ENCODE measurements around the gene RAB3GAP2.
"Not testable (repeated sequence)": the region's sequence is repeated elsewhere in the genome, so short reads cannot be mapped to it uniquely, and the experiment has no call there.

RAB3GAP2 gene

DNA sequence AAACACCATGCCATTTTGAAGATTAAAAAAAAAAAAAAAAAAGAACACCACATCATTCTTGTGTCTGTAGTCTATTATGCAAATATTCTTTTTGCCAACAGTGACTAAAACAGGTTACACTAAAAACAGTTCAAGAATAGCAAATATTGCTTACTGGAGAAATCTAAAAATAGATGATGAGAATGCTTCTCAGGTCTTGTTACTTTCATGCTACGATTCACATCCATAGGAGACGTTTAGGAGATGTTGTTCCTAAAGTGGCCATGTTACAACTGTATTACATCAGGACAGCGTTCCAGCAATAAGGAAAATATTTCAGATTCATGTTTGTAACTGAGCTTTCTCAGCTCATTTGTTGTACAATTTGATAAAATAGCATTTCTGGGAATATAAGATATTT is 32.3 kb downstream of the RAB3GAP2 start:
- DNase-seq (ENCODE audit: low read depth): no peak

DNA sequence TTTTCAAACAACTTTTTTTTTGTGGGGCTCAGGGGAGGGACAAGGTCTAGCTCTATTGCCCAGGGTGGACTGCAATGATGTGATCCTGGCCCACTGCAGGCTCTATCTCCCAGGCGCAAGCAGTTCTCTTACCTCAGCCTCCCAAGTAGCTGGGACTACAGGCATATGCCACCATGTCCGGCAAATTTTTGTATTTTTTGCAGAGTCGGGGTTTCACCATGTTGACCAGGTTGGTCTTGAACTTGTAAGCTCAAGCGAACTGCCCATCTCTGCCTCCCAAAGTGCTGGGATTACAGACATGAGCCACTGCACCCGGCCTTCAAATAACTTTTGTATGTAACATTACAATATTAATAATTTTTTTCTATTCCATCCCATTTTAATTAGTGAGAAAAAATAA is 33.0 kb downstream of the RAB3GAP2 start:
- DNase-seq (ENCODE audit: low read depth): no peak

DNA sequence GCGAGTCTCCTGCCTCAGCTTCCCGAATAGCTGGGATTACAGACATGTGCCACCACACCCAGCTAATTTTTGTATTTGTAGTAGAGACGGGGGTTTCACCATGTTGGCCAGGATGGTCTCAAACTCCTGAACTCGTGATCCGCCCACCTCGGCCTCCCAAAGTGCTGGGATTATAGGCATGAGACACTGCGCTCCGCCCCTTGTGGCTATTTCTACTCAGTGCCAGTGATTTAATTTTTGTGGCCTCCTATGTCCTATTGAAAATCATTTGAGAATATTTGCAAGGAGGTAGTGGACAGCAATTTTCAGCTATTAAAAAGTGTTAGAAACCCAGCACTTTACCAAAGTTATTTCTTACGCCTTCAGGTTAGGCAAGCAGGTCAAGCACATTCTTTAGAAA is 36.0 kb downstream of the RAB3GAP2 start:
- DNase-seq (ENCODE audit: low read depth): not testable (repeated sequence)

DNA sequence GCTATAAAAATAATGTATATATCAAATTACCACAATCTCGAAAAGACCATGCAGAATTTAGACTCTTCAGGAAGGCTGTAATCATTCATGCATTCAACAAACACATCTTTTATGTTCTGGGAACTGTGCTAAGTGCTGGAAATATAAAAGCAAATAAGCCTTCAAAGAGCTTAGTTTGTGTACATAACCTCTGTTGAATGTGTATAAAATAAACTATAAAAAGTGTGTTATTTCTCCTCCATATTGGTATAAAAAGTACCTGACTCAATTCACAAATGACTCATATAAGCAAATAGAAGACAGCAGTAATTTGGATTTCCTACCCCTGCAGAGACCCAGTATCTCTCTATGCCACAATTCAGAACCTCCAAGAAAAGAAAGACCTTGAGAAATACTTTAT is 36.8 kb downstream of the RAB3GAP2 start:
- no peak for DNase-seq (ENCODE audit: low read depth)

DNA sequence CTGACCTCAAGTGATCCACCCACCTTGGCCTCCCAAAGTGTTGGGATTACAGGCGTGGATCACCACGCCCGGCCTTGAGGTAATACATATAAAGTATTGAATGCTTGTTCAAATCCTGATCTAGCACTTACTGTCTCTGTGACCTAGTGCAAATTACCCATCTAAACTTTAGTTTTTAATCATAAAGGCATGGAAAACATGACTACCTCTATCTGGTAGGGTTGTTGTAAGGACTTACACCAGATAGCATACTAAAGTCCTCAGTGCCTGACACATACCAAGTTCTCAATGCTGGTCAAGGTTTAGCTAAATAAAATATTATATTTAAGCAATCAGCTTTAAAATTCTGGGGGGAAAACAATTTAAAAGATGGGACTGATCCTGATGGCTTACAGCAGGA is 38.3 kb downstream of the RAB3GAP2 start:
- DNase-seq (ENCODE audit: low read depth): no peak

DNA sequence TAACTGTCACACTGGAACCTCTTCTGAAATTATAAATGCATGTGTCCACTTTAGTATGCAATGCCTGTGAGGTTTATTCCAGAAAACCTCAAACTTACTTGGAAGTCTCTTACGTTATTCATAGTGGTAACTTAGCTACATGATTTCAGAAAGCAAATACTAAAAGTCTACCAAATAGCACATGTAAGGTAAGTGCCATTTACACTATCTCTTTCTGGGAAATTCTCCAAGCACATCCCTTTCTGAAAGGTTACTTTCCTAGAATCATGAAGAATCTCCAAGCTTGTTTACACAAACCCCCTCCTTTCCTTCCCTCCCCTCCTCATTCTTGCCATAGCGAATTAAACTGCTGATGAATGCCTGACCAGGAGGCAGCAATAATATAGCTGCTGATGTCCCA is 42.5 kb downstream of the RAB3GAP2 start:
- DNase-seq (ENCODE audit: low read depth): no peak

DNA sequence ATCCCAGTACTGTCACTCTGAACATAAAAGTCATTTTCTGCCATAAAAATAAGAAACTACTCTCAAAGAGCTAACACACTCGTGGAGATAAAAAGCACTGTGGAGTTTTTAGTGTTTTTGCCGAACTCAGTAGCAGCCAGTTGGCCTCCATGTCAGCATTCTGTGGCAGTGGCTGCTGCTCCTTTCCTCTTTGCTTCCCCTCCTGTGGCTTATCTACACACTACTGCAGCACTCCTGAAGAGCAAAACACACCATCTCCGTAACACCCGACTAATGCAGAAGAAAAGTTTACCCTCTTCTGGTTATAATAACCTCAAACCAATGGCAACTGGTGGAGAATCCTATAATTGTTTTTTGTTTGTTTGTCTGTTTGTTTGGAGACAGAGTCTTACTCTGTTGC is 44.9 kb downstream of the RAB3GAP2 start:
- DNase-seq (ENCODE audit: low read depth): no peak

DNA sequence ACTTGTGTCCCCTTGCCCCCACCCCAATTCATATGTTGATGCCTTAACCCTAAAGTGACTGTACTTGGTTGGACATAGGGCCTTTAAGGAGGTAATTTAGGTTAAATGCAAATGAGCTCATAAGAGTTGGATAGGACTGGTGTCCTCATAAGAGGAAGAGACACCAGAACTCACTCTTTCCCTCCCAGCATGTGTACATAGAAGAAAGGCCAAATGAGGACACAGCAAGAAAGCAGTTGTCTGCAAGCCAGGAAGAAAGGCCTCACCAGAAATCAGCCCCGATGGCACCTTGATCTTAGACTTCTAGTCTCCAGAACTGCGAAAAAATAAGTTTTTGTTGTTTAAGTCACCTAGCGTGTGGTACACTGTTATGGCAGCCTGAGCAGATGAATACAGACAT is 45.5 kb downstream of the RAB3GAP2 start:
- DNase-seq (ENCODE audit: low read depth): no peak

DNA sequence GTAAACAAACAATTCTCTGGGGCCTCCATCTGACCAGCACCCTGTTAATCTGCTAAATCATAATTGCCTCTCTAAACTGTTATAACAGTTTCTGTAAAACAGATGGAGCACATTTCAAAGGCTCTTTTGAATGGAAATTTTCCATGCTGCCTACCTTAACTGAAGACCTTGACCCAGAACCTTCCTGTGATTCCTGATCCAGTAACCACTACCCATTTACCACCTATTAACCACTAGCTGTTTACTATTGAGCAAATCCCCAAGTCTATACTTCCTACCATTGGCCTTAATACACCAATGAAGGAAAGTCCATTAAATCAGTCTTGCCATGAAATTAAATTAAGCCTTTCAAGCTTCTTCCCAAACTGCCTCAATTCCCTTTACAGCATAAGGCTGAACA is 46.3 kb downstream of the RAB3GAP2 start:
- no peak for DNase-seq (ENCODE audit: low read depth)

DNA sequence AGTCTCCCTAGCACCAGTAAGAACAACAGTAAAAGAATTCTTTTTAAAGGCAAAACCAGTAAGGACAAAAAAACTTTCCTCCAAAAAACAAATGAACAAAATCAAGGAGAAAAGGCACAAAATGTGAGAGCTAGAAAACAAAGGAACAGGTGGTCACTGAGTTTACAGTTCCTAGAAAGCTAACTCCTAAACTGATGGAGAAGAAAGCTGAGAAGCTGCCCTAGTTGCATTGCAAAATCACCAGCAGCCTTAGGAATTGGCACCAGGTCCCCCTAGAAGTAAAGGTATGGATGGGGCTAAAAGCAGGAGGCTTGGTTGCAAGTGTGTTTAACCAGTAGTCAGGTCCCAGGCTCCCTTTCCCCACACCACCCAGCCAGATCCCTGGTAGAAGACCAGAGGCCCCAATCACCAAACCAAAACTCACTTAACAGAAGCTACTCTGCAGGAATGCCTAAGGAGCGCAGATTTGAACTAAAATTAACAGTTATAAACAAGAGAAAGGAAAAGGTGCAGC is 47.6 kb downstream of the RAB3GAP2 start:
- DNase-seq (ENCODE audit: low read depth): no peak

DNA sequence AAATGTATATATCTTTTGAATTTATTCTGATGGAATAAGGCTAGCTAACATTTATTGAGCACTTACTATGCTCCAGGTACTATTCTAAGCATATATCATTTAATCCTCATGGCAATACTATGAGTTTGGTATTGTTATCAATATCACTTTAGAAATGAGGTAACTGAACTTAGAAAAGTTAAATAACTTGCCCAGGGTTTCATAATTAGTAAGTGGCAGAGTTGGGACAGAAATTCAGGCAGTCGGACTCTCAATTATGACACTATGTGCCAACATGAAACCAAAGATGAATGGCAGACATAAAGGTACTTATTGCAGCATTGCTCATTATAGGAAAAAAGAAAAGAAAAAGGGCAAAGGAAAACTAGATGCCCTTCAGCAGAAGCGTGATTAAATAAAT is 48.2 kb downstream of the RAB3GAP2 start:
- no peak for DNase-seq (ENCODE audit: low read depth)

DNA sequence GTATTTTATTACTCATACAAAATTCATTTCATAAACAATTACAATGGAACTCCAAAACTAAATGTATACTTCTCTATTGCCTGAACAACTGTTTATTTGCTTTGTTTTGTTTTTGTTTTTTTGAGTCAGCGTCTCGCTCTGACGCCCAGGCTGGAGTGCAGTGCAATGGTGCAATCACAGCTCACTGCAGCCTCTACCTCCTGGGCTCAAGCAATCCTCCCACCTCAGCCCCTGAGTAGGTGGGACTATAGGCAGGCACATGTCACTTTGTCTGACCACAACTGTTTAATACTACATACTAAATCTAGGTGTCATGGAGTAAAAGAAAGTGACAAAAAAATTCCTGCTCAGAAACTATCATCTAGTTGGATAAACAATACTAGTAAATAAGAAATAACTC is 49.3 kb downstream of the RAB3GAP2 start:
- no peak for DNase-seq (ENCODE audit: low read depth)

DNA sequence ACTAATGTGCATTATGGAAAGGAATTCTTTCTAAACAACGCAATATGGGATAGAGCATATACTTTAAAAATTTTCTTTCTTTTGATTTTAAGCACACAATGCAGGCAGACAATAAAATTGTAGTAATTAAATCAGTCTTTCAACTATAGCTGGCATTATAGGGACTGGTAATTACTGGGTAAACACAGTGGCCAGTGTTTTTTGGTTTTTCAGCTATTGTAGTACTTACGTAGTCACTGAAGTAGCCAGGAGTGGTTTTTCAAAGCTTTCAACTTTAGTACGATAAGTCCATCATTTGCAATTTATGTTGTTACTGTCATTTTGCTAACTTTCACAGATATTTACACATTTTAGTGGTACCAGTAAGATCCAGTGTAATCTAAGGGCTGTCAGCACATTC is 50.6 kb downstream of the RAB3GAP2 start:
- no peak for DNase-seq (ENCODE audit: low read depth)

DNA sequence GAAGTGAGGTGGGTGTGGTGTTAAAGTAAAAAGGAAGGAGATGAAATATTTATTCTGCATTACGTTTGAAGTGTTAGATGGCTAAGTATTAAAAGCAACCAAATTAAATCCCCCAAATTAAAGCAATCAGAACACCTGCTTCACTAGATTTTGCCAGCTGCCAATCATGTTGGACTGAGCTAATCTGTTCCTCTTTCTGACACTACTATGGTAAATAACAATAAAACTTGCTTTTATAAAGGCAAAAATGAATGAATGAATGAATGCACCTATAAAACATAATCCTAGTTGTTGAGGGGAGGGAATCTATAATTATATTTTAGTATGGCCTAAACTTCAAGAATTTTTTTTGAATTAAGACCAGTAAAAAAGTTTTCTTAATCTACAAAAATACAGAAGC is 51.0 kb downstream of the RAB3GAP2 start:
- no peak for DNase-seq (ENCODE audit: low read depth)

DNA sequence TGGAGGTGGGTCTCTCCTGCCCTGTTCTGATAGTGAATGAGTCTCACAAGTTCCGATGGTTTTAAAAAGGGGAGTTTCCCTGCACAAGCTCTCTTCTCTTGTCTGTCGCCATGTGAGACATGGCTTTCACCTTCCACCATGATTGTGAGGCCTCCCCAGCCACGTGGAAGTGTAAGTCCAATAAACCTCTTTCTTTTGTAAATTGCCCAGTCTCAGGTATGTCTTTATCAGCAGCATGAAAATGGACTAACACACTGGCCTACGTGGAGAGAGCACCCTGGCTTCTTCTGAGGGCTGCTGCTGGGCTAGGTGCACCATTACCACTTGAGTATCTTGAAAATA is 51.6 kb downstream of the RAB3GAP2 start:
- DNase-seq (ENCODE audit: low read depth): not testable (repeated sequence)

DNA sequence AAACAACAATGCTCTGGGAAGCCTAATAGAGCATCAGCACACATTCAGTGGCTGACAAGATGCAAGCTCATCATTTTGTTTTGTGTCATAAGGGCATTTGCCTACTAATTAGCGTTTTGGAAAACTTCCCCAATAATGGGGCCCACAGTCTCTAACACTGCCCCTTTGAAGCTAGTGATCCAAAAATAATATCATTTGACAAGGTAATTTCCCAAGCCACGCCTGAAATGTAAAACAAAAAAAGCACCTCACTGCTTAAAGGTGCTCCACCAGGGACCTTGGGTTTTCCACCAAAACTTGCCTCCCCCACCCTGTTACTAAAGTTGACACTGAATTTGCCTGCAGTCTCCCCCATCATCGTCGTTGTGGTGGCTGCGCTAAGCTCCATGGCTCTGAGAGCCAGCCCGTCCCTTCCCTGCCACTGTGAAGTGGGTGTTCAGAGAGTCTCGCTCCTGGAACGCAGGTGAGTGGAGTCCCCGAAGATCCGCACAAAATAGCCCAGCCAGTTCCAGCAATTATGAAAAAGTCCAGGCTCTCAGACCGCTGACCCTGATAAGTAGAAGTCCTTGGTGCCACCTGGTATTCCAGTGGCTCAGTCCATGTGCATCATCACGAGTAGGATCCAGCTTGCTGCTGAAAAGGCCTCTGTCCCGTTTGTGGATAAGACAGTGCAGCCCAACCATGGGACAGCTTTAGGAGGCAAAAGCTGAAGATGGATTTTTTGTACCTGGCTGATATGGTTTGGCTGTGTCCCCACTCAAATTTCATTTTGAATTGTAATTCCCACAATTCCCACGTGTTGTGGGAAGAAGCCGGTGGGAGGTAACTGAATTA is 52.2 kb downstream of the RAB3GAP2 start:
- no peak for DNase-seq (ENCODE audit: low read depth)

DNA sequence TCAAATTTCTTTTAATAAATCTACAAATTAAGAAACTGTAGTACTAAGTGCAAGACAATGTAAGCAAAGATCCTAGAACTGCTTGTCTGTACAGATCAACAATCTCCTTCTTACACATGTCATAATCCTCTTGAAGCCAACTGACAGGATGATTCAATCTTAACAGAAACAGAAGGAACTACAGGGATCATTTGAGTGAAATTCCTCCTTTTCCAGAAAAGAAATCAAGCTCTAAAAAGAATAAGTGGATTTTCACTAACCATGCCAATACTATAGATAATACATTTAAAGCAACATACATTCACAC is 53.2 kb downstream of the RAB3GAP2 start:
- no peak for DNase-seq (ENCODE audit: low read depth)

DNA sequence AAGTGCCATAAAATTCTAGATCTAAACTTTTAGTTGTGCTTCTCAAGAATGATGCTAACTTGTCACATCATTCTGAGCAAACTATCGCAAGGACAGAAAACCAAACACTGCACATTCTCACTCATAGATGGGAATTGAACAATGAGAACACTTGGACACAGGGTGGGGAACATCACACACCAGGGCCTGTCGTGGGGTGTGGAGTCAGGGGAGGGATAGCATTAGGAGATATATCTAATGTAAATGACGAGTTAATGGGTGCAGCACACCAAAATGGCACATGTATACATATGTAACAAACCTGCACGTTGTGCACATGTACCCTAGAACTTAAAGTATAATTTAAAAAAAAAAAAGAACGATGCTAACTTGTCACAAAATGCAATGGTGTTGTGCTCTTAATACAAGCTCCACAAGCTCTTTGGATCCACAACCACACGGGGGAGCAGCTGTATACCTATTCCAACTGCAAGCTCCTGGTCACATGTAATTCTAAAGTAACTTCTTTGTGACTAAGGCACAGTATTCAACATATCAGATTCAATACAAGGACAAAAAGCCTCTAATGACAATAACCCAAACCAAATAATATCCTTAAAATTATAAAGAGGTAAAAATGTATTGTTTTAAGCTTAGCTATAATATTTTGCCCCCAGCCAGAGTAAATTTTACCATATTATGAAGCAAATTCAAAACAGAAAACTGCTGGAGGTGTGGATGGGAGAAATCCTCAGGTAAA is 53.7 kb downstream of the RAB3GAP2 start:
- peak; percentile 14 for DNase-seq (ENCODE audit: low read depth)

DNA sequence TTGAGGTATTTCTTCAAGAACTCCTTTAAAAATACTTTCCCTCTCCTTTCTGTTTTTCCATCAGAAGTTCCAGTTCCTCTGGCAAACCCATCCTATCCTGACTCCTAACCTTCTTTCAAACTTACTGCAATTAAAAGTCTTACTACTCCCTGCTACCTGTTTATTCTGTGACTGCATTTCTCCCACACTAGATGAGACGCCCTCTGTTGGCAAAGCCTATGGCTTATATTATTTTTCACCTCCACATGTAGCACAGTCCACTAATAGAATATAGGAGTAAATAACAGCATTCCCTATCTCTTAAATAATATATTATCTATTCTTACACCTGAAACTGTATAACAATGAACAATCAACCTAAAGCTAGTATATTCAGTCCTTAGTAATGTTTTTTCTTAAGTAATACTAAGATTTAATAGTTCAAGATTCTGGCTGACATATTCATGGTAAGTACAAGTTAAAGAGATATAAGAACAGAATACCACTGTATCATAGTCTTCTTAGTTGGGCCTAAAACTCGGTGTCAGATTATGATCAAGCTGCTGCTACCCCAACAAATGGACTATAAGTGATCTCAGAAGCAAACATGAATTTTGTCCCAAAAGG is 54.8 kb downstream of the RAB3GAP2 start:
- no peak for DNase-seq (ENCODE audit: low read depth)

DNA sequence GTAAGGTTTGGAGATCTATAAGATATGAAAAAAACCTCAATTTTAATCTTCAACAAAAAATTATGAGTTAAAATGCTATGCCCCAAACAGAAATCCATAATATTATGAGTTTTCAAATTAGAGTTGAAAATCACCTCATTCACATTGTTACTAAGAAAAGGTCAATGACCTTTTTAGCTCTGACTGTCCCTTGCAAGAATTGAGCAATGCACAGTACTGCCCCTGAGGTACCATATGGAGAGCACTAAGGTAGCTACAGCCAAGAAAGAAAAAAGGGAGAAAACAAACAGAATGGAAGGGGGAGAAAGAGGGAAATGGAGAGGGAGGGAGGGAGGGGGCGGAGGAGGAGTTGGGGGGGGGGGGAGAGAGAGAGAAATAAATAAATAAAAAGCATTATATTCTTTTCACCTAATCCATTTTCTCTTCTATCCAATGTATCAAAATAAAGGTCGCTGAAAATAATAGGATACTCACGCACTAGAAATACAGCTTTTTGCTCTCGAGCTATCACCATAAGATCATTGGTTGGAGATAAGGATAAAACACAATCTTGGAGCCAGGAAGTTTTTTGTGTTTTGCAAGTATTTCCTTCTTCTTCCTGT is 58.8 kb downstream of the RAB3GAP2 start:
- DNase-seq (ENCODE audit: low read depth): no peak

DNA sequence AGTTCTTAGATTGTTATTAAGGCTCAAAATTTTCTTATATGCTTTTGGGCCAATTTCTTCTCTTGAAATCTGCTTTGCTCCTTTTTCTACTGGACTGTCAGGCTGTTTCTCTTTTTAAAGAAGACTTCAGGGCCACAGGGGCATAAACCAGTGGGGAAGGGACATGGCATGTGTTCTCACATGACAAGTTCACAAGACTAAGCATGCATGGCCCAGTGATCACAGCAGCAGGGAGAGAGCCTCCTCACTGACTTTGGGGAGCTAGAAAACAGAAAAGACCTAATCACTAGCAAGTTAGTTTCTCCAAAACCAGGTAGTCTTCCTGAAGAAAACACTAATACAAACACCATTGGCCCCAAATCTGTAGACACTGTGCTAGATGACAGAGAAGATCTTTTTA is 64.8 kb downstream of the RAB3GAP2 start:
- DNase-seq (ENCODE audit: low read depth): no peak

DNA sequence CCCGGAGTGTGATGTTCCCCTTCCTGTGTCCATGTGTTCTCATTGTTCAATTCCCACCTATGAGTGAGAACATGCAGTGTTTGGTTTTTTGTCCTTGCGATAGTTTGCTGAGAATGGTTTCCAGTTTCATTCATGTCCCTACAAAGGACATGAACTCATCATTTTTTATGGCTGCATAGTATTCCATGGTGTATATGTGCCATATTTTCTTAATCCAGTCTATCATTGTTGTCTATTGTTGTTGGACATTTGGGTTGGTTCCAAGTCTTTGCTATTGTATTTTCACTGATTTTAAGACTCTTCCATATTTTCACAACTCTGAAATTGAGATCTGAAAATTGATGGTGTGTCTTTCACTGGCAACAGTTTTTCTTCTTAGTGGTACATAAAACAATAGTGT is 67.5 kb downstream of the RAB3GAP2 start:
- not testable (repeated sequence) for DNase-seq (ENCODE audit: low read depth)

DNA sequence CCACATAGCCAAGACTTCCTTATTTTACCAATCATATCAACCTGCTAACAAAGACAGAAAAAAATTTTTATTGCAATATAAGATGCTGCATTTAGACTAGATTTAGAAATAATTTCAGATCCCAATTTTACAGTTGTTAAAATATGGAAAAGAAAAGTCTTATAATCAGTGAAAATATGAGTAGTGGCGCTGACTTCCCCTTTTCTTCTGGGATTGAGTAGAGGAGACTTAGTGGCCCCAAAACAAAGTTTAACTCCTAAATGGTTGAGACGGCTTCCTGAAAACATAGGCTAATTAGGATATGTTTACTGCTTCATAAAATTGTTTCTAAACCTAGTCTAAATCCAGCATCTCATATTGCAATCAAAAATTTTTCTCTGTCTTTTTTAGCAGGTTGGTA is 68.4 kb downstream of the RAB3GAP2 start:
- no peak for DNase-seq (ENCODE audit: low read depth)

Data from CMK (cell line).